ENCODE measurements around the gene SMPDL3B. TPM values are rescaled to one million over a fixed set of nuclear protein-coding genes. Genes with fewer than 3 reads are reported as not detected.

The SMPDL3B gene
- total and polyA plus RNA-seq, 2 of the 13 experiments (the other 11 are each of a cell fraction or from before 2014, with no cell fraction given), result 0.29 to 1.3 TPM

GRCh38 chr1:27957655-27958054, 22.9 kb downstream of the SMPDL3B start (continued):
- TF ChIP-seq GABPA (IDR thresholded peaks at IDR 0.05; ENCODE audit: low read depth, low read length) (no peak), GABPA (CRISPR knock-in tag; IDR thresholded peaks at IDR 0.05; ENCODE audit: low read depth) (no peak), ZNF629 (CRISPR knock-in tag; conservative IDR thresholded peaks at IDR 0.05) (peak; percentile 89), ZKSCAN5 (CRISPR knock-in tag; IDR thresholded peaks at IDR 0.05) (no peak)

GRCh38 chr1:27958513-27958912, 23.7 kb downstream of the SMPDL3B start:
- TF ChIP-seq MBD4 (IDR thresholded peaks at IDR 0.05; ENCODE audit: borderline replicate concordance, low read length), result no peak
- Histone ChIP-seq H3K9me3 (ENCODE audit: low read length) (no peaks in the 10 kb centered on the region), H3K4me3 (replicated peaks in 1 of 3; ENCODE audit: insufficient read depth in 1 of 3, low read depth in 2 of 3, low read length in 3 of 3) (no peak overlapping the region), H3K9ac (ENCODE audit: insufficient read depth, low read depth, low read length) (no peak overlapping the region), H3K27ac (ENCODE audit: extremely low read length, insufficient read depth, low read length) (no peak overlapping the region), H4K20me1 (ENCODE audit: insufficient read depth, low read length) (no peaks in the 10 kb centered on the region), H3K27me3 (ENCODE audit: control insufficient read depth in 1 of 2, insufficient read depth in 2 of 2, low read length in 2 of 2) (no peaks in the 10 kb centered on the region; a peak in 1 of 5 replicates), H3K4me2 (ENCODE audit: low read depth, low read length) (no peak overlapping the region), H3K36me3 (replicated peaks in 1 of 2; ENCODE audit: control insufficient read depth in 1 of 2, insufficient read depth in 2 of 2, low read length in 2 of 2) (no peaks in the 10 kb centered on the region), H3K4me1 (ENCODE audit: insufficient read depth, low read length) (peaks cover 33% of the 10 kb centered on the region), H3K79me2 (ENCODE audit: insufficient read depth, low read length) (no peaks in the 10 kb centered on the region), H2AFZ (ENCODE audit: low read length) (no peak overlapping the region)
- intact Hi-C loops (cut with micrococcal nuclease; ENCODE audit: unreplicated experiment) (no loop called here), in situ Hi-C loops (cut with HindIII; ENCODE audit: extremely low pct_ligation_motif_present, low pct_unique_long_range_greater_than_20kb) (no loop called here)
- ChIA-PET POLR2A (no interaction called here), CTCF (ENCODE audit: low intra/inter-chr PET ratio, low total read pairs) (no interaction called here)
- no peak for DNase-seq (ENCODE audit: low spot score)
- ATAC-seq, result no peak
- no peak for FAIRE-seq
- 88% methylated on average over 10 of the region's 26 CpGs for WGBS (ENCODE audit: low lambda C conversion rate)
- no TSS peak for BruUV-seq (replicated peaks)

GRCh38 chr1:27959792-27960603, 25.2 kb downstream of the SMPDL3B start, which contains the start of gene XKR8:
TSS of gene XKR8 (plus strand) at chr1:27959973. CDS start at chr1:27960070, 97 bp downstream.
- H3K4me3 ChIP-seq (replicated peaks in 1 of 3; ENCODE audit: insufficient read depth in 1 of 3, low read depth in 2 of 3, low read length in 3 of 3), result peak within 1 kb of the TSS; percentile 52 to 74 (median 73); a peak in 5 of 6 replicates
- H3K79me2 ChIP-seq (ENCODE audit: insufficient read depth, low read length), result no peaks in the 10 kb centered on the region
- BruUV-seq (replicated peaks), result no TSS peak
- H3K27ac ChIP-seq (ENCODE audit: extremely low read length, insufficient read depth, low read length), result peak within 1 kb of the TSS; percentile 17
- POLR2A ChIA-PET, result interaction anchor here (1.0 kb wide), 1 partner anchor 9 kb away, joined by 3 read pairs; no protein-coding TSS in a partner anchor
- intact Hi-C loops (cut with micrococcal nuclease; ENCODE audit: unreplicated experiment) (no loop called here), in situ Hi-C loops (cut with HindIII; ENCODE audit: extremely low pct_ligation_motif_present, low pct_unique_long_range_greater_than_20kb) (no loop called here)
- H2AFZ ChIP-seq (ENCODE audit: low read length), result no peak within 1 kb of the TSS
- CTCF ChIA-PET (ENCODE audit: low intra/inter-chr PET ratio, low total read pairs), result no interaction called here
- WGBS (ENCODE audit: low lambda C conversion rate), result 37% methylated on average over 9 of the region's 68 CpGs
- peak within 1 kb of the TSS; percentile 67 for H3K9ac ChIP-seq (ENCODE audit: insufficient read depth, low read depth, low read length)
- FAIRE-seq (no peak), ATAC-seq (peak; percentile 87), DNase-seq (ENCODE audit: low spot score) (peak; percentile 23)
- peak within 1 kb of the TSS; percentile 68 for H3K4me2 ChIP-seq (ENCODE audit: low read depth, low read length)
- H3K27me3 ChIP-seq (ENCODE audit: control insufficient read depth in 1 of 2, insufficient read depth in 2 of 2, low read length in 2 of 2), result no peaks in the 10 kb centered on the region; a peak in 1 of 5 replicates
- no peaks in the 10 kb centered on the region for H3K9me3 ChIP-seq (ENCODE audit: low read length)
- H4K20me1 ChIP-seq (ENCODE audit: insufficient read depth, low read length), result no peaks in the 10 kb centered on the region
- peaks cover 33% of the 10 kb centered on the region for H3K4me1 ChIP-seq (ENCODE audit: insufficient read depth, low read length)
- no peaks in the 10 kb centered on the region for H3K36me3 ChIP-seq (replicated peaks in 1 of 2; ENCODE audit: control insufficient read depth in 1 of 2, insufficient read depth in 2 of 2, low read length in 2 of 2)
- no peak for TF ChIP-seq TP53 (CRISPR knock-in tag; conservative IDR thresholded peaks at IDR 0.05)
- TF ChIP-seq ZNF382 (CRISPR knock-in tag; IDR thresholded peaks at IDR 0.05; ENCODE audit: borderline replicate concordance), result no peak
- no peak for TF ChIP-seq ATRX (CRISPR knock-in tag; IDR thresholded peaks at IDR 0.05; ENCODE audit: borderline replicate concordance)
- peak; percentile 87 for TF ChIP-seq ZEB1 (IDR thresholded peaks at IDR 0.05; ENCODE audit: insufficient replicate concordance, low read depth)
- TF ChIP-seq IRX3 (CRISPR knock-in tag; IDR thresholded peaks at IDR 0.05; ENCODE audit: borderline replicate concordance, low read depth), result 0 out of 2 replicates have a peak, but pooled peaks have one; percentile 40
- TF ChIP-seq CREM (IDR thresholded peaks at IDR 0.05), result no peak
- no peak for TF ChIP-seq CREM (CRISPR knock-in tag; IDR thresholded peaks at IDR 0.05)
- TF ChIP-seq ZNF891 (CRISPR knock-in tag; IDR thresholded peaks at IDR 0.05), result 0 out of 2 replicates have a peak, but pooled peaks have one; percentile 46
- TF ChIP-seq SYNCRIP (IDR thresholded peaks at IDR 0.05; ENCODE audit: insufficient read depth, low read depth, low read length), result no peak
- TF ChIP-seq ASH2L (IDR thresholded peaks at IDR 0.05; ENCODE audit: insufficient read length, low read depth, low read length), result peak; percentile 33
